H1 (cell line): ENCODE data around the gene TFDP1. TPM values are rescaled to one million over a fixed set of nuclear protein-coding genes. Genes with fewer than 3 reads are reported as not detected.

Source experiments
- ASH2L ChIP-seq: fragments of 200-600, 300-600 bp; sonication (generic); IDR thresholded peaks from one replicate; pipeline ENCODE4 v1.7.1; 2017; ENCODE audit warnings: low read length
- CHD2 ChIP-seq: IDR thresholded peaks from 2 replicates; pipeline ENCODE4 v1.6.1; 2012; ENCODE audit warnings: low read length, improper control_type of control experiment
- EP300 ChIP-seq, 2 experiments: IDR thresholded peaks; 1 replicate in 1 of 2; 2 replicates in 1 of 2; pipeline ENCODE4 v1.6.1; 2011 to 2012; ENCODE audit warnings: low read depth in 2 of 2, low read length in 2 of 2, mild to moderate bottlenecking in 2 of 2, borderline replicate concordance in 1 of 2, inconsistent platforms in 1 of 2, moderate library complexity in 1 of 2
- GABPA ChIP-seq: IDR thresholded peaks from 2 replicates; pipeline ENCODE4 v1.6.1; 2011; ENCODE audit warnings: mild to moderate bottlenecking, low read length, moderate library complexity, borderline replicate concordance; ENCODE audit not compliant: insufficient read depth
- MAFK ChIP-seq: IDR thresholded peaks from 2 replicates; pipeline ENCODE4 v1.6.1; 2012; ENCODE audit warnings: low read depth, mild to moderate bottlenecking, improper control_type of control experiment, low read length
- RNF2 ChIP-seq: fragments of 200-900, 300-1000 bp; sonication (generic); IDR thresholded peaks from 2 replicates; pipeline ENCODE4 v1.7.1; 2016; ENCODE audit warnings: borderline replicate concordance, low read depth, mild to moderate bottlenecking, antibody characterized with exemption, low read length; ENCODE audit not compliant: poor library complexity, severe bottlenecking; ENCODE audit errors: missing control alignments
- SP1 ChIP-seq: IDR thresholded peaks from 2 replicates; pipeline ENCODE4 v1.6.1; 2011; ENCODE audit warnings: low read depth, low read length
- SP4 ChIP-seq: IDR thresholded peaks from 2 replicates; pipeline ENCODE4 v1.6.1; 2012; ENCODE audit warnings: low read length, inconsistent platforms
- TCF12 ChIP-seq: IDR thresholded peaks from 2 replicates; pipeline ENCODE4 v1.6.1; 2011; ENCODE audit warnings: low read depth, mild to moderate bottlenecking, low read length
- polyA plus RNA-seq, 7 experiments: library from polyadenylated mRNA; depleted of rRNA in 3 of 7; stranded (reverse) in 5 of 7; unstranded in 2 of 7; fragments of >200 nt in 5 of 7; fragments of 200-250 nt in 2 of 7; gene quantifications; 1 replicate in 5 of 7; 2 replicates in 1 of 7; 4 replicates in 1 of 7; pipeline versions ENCODE4 v1.2.1 to v1.2.3, GENCODE V29; 2011 to 2013; ENCODE audit warnings: missing spikeins in 2 of 7, mixed read lengths in 2 of 7
- total RNA-seq: library from RNA; stranded (reverse); fragmentation: NEBNext Ultra II Directional; extraction: Animal tissue kit (Norgen Biotek cat#: 25700); gene quantifications from 2 replicates; pipeline ENCODE4 v1.2.1, GENCODE V29; 2021

TFDP1 gene
- total and polyA plus RNA-seq, 2 of the 8 experiments (the other 6 are each of a cell fraction or from before 2014, with no cell fraction given) = 43.6 to 81.9 TPM

DNA sequence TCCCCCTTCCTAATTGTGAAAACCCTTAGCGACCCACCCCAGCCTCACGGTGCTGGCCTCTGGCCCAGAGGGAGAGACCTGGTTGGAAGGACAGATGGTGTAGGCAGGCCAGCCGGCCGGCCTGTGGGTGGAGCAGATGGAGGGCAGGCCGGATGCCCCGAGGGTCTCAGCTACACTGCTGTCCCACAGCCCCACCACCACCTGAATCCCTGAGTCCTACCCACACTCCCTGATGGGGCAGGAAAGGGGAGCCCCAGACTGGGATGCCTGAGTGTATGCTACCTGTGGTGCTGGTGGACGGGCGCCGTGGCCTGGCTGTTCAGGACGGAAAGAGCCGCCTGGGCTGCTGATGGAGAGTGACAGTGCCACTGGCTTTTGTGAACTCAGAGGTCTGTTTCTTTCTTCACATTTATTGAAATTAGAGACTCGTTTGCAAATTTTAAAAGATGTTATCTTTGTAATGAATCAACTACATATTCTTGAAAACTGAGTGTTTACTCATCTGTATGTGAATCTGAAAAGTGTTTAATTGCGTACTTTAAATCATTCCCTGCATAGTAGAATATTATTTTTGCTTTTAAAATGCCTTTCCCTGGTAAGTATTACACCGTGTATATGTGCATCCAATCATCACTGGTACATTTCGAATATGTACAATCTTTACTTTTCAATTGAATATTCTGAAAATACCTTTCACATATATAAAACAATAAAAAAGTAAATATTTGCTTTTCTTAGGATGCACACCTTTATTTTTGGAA, 35.7 kb downstream of the TFDP1 start (continued):
- TF ChIP-seq GABPA (no peak), EP300 (IDR thresholded peaks at IDR 0.05; ENCODE audit: borderline replicate concordance in 1 of 2, low read depth in 2 of 2, low read length in 2 of 2) (no peak), RNF2 (no peak), ASH2L (no peak), TCF12 (no peak), SP1 (no peak), MAFK (no peak), SP4 (no peak), CHD2 (no peak)
